Smooth muscle cell (in vitro differentiated cells): Measurements from ENCODE around the gene DUSP16. TPM values are rescaled to one million over a fixed set of nuclear protein-coding genes. Genes with fewer than 3 reads are reported as not detected.

ENCODE experiments used
- DNase-seq: peaks from one replicate; lab custom pipeline; 2025; ENCODE audit not compliant: unreplicated experiment; lab: John Stamatoyannopoulos, UW
- H2AFZ ChIP-seq: fragments of 200-600 bp; sonication (generic); 2 replicates; pipeline ENCODE4 v1.6.0; 2016; ENCODE audit warnings: antibody characterized with exemption, low read depth, mild to moderate bottlenecking
- H3F3A ChIP-seq: fragments of 200-600 bp; sonication (generic); 2 replicates; pipeline ENCODE4 v1.6.0; 2017; ENCODE audit warnings: antibody characterized with exemption, low read depth
- H3K27ac ChIP-seq: fragments of 200-600 bp; sonication (generic); 2 replicates; pipeline ENCODE4 v1.5.1; 2016; ENCODE audit warnings: low read depth, mild to moderate bottlenecking
- H3K27me3 ChIP-seq: fragments of 200-600 bp; sonication (generic); 2 replicates; pipeline ENCODE4 v1.6.1; 2016; ENCODE audit warnings: low read depth, mild to moderate bottlenecking
- H3K36me3 ChIP-seq: fragments of 200-600 bp; sonication (generic); 2 replicates; pipeline ENCODE4 v1.5.1; 2016; ENCODE audit warnings: low read depth
- H3K4me1 ChIP-seq: fragments of 200-600 bp; sonication (generic); 2 replicates; pipeline ENCODE4 v1.5.1; 2016; ENCODE audit warnings: low read depth
- H3K4me2 ChIP-seq: fragments of 200-600 bp; sonication (generic); 2 replicates; pipeline ENCODE4 v1.6.0; 2016; ENCODE audit warnings: mild to moderate bottlenecking
- H3K4me3 ChIP-seq: fragments of 200-600 bp; sonication (generic); 2 replicates; pipeline ENCODE4 v1.5.1; 2016; ENCODE audit warnings: mild to moderate bottlenecking
- H3K79me2 ChIP-seq: fragments of 200-600 bp; sonication (generic); 2 replicates; pipeline ENCODE4 v1.6.0; 2016; ENCODE audit warnings: low read depth, mild to moderate bottlenecking
- H3K9ac ChIP-seq: fragments of 200-600 bp; sonication (generic); 2 replicates; pipeline ENCODE4 v1.6.0; 2016; ENCODE audit warnings: low read depth
- H3K9me3 ChIP-seq: fragments of 200-600 bp; sonication (generic); replicated peaks from 2 replicates; pipeline ENCODE4 v1.5.1; 2016; ENCODE audit warnings: low read depth
- H4K20me1 ChIP-seq: fragments of 200-600 bp; sonication (generic); 2 replicates; pipeline ENCODE4 v1.6.0; 2016; ENCODE audit warnings: low read depth
- CTCF ChIP-seq: fragments of 200-600 bp; sonication (generic); IDR thresholded peaks from 2 replicates; pipeline ENCODE4 v1.5.1; 2017; ENCODE audit warnings: borderline replicate concordance, mild to moderate bottlenecking, antibody characterized with exemption; ENCODE audit not compliant: insufficient read depth, poor library complexity, severe bottlenecking
- WGBS: methylation state at CpG from one replicate; pipeline ENCODE4 v1.1.7; 2016; ENCODE audit warnings: low lambda C conversion rate; 5-methylcytosine and 5-hydroxymethylcytosine counted together
- polyA plus RNA-seq: library from polyadenylated mRNA; unstranded; fragments of >200 nt; fragmentation: Nextera tagmentation; extraction: Ambion mirVana; gene quantifications from 2 replicates; pipeline ENCODE4 v1.2.1, GENCODE V29; 2016
- total RNA-seq: library from RNA; depleted of rRNA; stranded (reverse); fragments of >200 nt; gene quantifications from 2 replicates; pipeline ENCODE4 v1.2.3, GENCODE V29; 2014

Gene DUSP16
- total and polyA plus RNA-seq, 2 experiments from 2014 or later, result 1.2 to 10.8 TPM

GRCh38 chr12:12518464-12518845 lies 44.2 kb downstream of the DUSP16 start:
- Histone ChIP-seq H3K79me2 (peaks cover 4% of the 10 kb centered on the region), H3K9me3 (no peaks in the 10 kb centered on the region), H3F3A (peaks cover 1% of the 10 kb centered on the region), H3K9ac (no peak overlapping the region), H3K4me2 (peak overlapping the region; percentile 16), H3K27ac (peak overlapping the region; percentile 23), H3K4me1 (peaks cover 16% of the 10 kb centered on the region), H2AFZ (no peak overlapping the region), H3K36me3 (no peaks in the 10 kb centered on the region), H3K4me3 (no peak overlapping the region), H4K20me1 (peaks cover 4% of the 10 kb centered on the region), H3K27me3 (no peaks in the 10 kb centered on the region)
- no peak for TF ChIP-seq CTCF
- 97% methylated on average over 3 of the region's 3 CpGs for WGBS
- DNase-seq, result no peak

- Histone ChIP-seq H3K4me3 (no peak overlapping the region), H3K27ac (peak overlapping the region; percentile 15), H3K27me3 (no peaks in the 10 kb centered on the region), H3K79me2 (peaks cover 7% of the 10 kb centered on the region), H3K4me1 (peaks cover 4% of the 10 kb centered on the region), H3K36me3 (no peaks in the 10 kb centered on the region), H2AFZ (no peak overlapping the region), H3K9me3 (no peaks in the 10 kb centered on the region), H3K4me2 (no peak overlapping the region), H4K20me1 (peaks cover 7% of the 10 kb centered on the region), H3K9ac (no peak overlapping the region), H3F3A (peaks cover 12% of the 10 kb centered on the region)
- no peak for TF ChIP-seq CTCF
- 50% methylated on average over 3 of the region's 3 CpGs for WGBS
- no peak for DNase-seq
These were observed 49.2 kb downstream of the DUSP16 start for GRCh38 chr12:12513416-12514006.

- no peak overlapping the region for H2AFZ ChIP-seq
- H3K4me2 ChIP-seq, result no peak overlapping the region
- TF ChIP-seq CTCF, result no peak
- no peak for DNase-seq
- no peaks in the 10 kb centered on the region for H3K9me3 ChIP-seq
- H3K79me2 ChIP-seq, result peaks cover 7% of the 10 kb centered on the region
- 91% methylated on average over 5 of the region's 5 CpGs for WGBS
- H3K27ac ChIP-seq, result no peak overlapping the region
- no peaks in the 10 kb centered on the region for H3K36me3 ChIP-seq
- H3K27me3 ChIP-seq, result no peaks in the 10 kb centered on the region
- H3F3A ChIP-seq, result peaks cover 16% of the 10 kb centered on the region
- no peak overlapping the region for H3K9ac ChIP-seq
- H3K4me1 ChIP-seq, result peaks cover 7% of the 10 kb centered on the region
- no peak overlapping the region for H3K4me3 ChIP-seq
- peaks cover 7% of the 10 kb centered on the region for H4K20me1 ChIP-seq
These were observed 50.6 kb downstream of the DUSP16 start for GRCh38 chr12:12511895-12512711.
